IPS DF 6.9 (cell line): ENCODE data around the gene MYH9.

Source experiments
- DNase-seq: peaks from one replicate; pipeline ENCODE4 v3.0.0-alpha.2; 2013; ENCODE audit warnings: low read depth, low spot score
- H3K27ac ChIP-seq: one replicate; pipeline ENCODE4 v1.5.1; 2013; ENCODE audit warnings: low read length, control low read depth
- H3K27me3 ChIP-seq: 2 replicates; pipeline ENCODE4 v1.6.1; 2013; ENCODE audit warnings: mild to moderate bottlenecking, low read length; ENCODE audit not compliant: control insufficient read depth, insufficient read depth
- H3K36me3 ChIP-seq: 2 replicates; pipeline ENCODE4 v1.6.1; 2013; ENCODE audit warnings: low read length; ENCODE audit not compliant: control insufficient read depth, insufficient read depth
- H3K4me1 ChIP-seq: 2 replicates; pipeline ENCODE4 v1.6.1; 2013; ENCODE audit warnings: low read length; ENCODE audit not compliant: control insufficient read depth, insufficient read depth
- H3K4me3 ChIP-seq: 2 replicates; pipeline ENCODE4 v1.5.1; 2013; ENCODE audit warnings: mild to moderate bottlenecking, low read length
- H3K9me3 ChIP-seq: 2 replicates; pipeline ENCODE4 v1.6.1; 2013; ENCODE audit warnings: low read length, inconsistent platforms; ENCODE audit not compliant: control insufficient read depth, insufficient read depth
- WGBS: extraction: QIAGEN DNeasy Blood & Tissue Kit; methylation state at CpG from one replicate; pipeline ENCODE4 v1.1.7; 2013; ENCODE audit warnings: mixed read lengths, missing lambda C conversion rate; ENCODE audit not compliant: insufficient read length, insufficient coverage; 5-methylcytosine and 5-hydroxymethylcytosine counted together

Gene MYH9

GRCh38 chr22:36327922-36328551 lies 59.7 kb downstream of the MYH9 start:
- no peak for DNase-seq

GRCh38 chr22:36326178-36327161 lies 61.3 kb downstream of the MYH9 start:
- Histone ChIP-seq H3K9me3 (no peaks in the 10 kb centered on the region), H3K36me3 (peaks cover 43% of the 10 kb centered on the region), H3K4me1 (peaks cover 12% of the 10 kb centered on the region), H3K27ac (no peak overlapping the region), H3K27me3 (no peaks in the 10 kb centered on the region), H3K4me3 (no peak overlapping the region)
- no peak for DNase-seq
- WGBS, result no CpG with 5 or more reads among the region's 20 CpGs

More at GRCh38 chr22:36327922-36328551, 59.7 kb downstream of the MYH9 start:
- H3K27ac ChIP-seq, result no peak overlapping the region
- H3K4me1 ChIP-seq, result peaks cover 14% of the 10 kb centered on the region
- no peaks in the 10 kb centered on the region for H3K27me3 ChIP-seq
- peaks cover 29% of the 10 kb centered on the region for H3K36me3 ChIP-seq
- WGBS, result no CpG with 5 or more reads among the region's 13 CpGs
- no peak overlapping the region for H3K4me3 ChIP-seq
- H3K9me3 ChIP-seq, result no peaks in the 10 kb centered on the region

GRCh38 chr22:36325154-36326031 lies 62.4 kb downstream of the MYH9 start:
- WGBS, result no CpG with 5 or more reads among the region's 27 CpGs
- peaks cover 49% of the 10 kb centered on the region for H3K36me3 ChIP-seq
- H3K27me3 ChIP-seq, result no peaks in the 10 kb centered on the region
- H3K27ac ChIP-seq, result no peak overlapping the region
- DNase-seq, result no peak
- no peaks in the 10 kb centered on the region for H3K9me3 ChIP-seq
- peaks cover 9% of the 10 kb centered on the region for H3K4me1 ChIP-seq
- no peak overlapping the region for H3K4me3 ChIP-seq

GRCh38 chr22:36324414-36324813 lies 63.4 kb downstream of the MYH9 start:
- peaks cover 57% of the 10 kb centered on the region for H3K36me3 ChIP-seq
- no peak for DNase-seq
- no CpG with 5 or more reads among the region's 11 CpGs for WGBS
- peaks cover 6% of the 10 kb centered on the region for H3K4me1 ChIP-seq
- H3K9me3 ChIP-seq, result no peaks in the 10 kb centered on the region
- H3K4me3 ChIP-seq, result no peak overlapping the region
- H3K27me3 ChIP-seq, result no peaks in the 10 kb centered on the region
- H3K27ac ChIP-seq, result no peak overlapping the region

GRCh38 chr22:36323855-36324331 lies 63.9 kb downstream of the MYH9 start:
- Histone ChIP-seq H3K4me3 (no peak overlapping the region), H3K36me3 (peaks cover 57% of the 10 kb centered on the region), H3K27ac (no peak overlapping the region), H3K4me1 (peaks cover 4% of the 10 kb centered on the region), H3K27me3 (no peaks in the 10 kb centered on the region), H3K9me3 (no peaks in the 10 kb centered on the region)
- DNase-seq, result no peak
- no CpG with 5 or more reads among the region's 21 CpGs for WGBS

- no CpG with 5 or more reads among the region's 14 CpGs for WGBS
- Histone ChIP-seq H3K36me3 (peaks cover 60% of the 10 kb centered on the region), H3K4me3 (no peak overlapping the region), H3K27me3 (no peaks in the 10 kb centered on the region), H3K4me1 (no peaks in the 10 kb centered on the region; the same call in 1 of the 2 replicates), H3K27ac (no peak overlapping the region), H3K9me3 (no peaks in the 10 kb centered on the region)
- DNase-seq, result no peak
Measured at GRCh38 chr22:36323182-36323854, 64.4 kb downstream of the MYH9 start.

GRCh38 chr22:36322602-36322915 lies 65.2 kb downstream of the MYH9 start:
- H3K4me3 ChIP-seq, result no peak overlapping the region
- H3K27me3 ChIP-seq, result no peaks in the 10 kb centered on the region
- no peak overlapping the region for H3K27ac ChIP-seq
- H3K36me3 ChIP-seq, result peaks cover 67% of the 10 kb centered on the region
- no peaks in the 10 kb centered on the region for H3K9me3 ChIP-seq
- no CpG with 5 or more reads among the region's 11 CpGs for WGBS
- DNase-seq, result no peak
- H3K4me1 ChIP-seq, result no peaks in the 10 kb centered on the region; the same call in 1 of the 2 replicates

GRCh38 chr22:36321797-36322601 lies 65.8 kb downstream of the MYH9 start:
- Histone ChIP-seq H3K27ac (no peak overlapping the region), H3K4me3 (no peak overlapping the region), H3K27me3 (no peaks in the 10 kb centered on the region), H3K9me3 (no peaks in the 10 kb centered on the region), H3K4me1 (no peaks in the 10 kb centered on the region; the same call in 1 of the 2 replicates), H3K36me3 (peaks cover 68% of the 10 kb centered on the region)
- no CpG with 5 or more reads among the region's 37 CpGs for WGBS
- no peak for DNase-seq

- H3K4me3 ChIP-seq, result no peak overlapping the region
- no CpG with 5 or more reads among the region's 9 CpGs for WGBS
- no peak overlapping the region for H3K27ac ChIP-seq
- no peaks in the 10 kb centered on the region for H3K9me3 ChIP-seq
- no peaks in the 10 kb centered on the region for H3K27me3 ChIP-seq
- H3K4me1 ChIP-seq, result no peaks in the 10 kb centered on the region; the same call in 1 of the 2 replicates
- peaks cover 61% of the 10 kb centered on the region for H3K36me3 ChIP-seq
- DNase-seq, result no peak
Measured at GRCh38 chr22:36320553-36320952, 67.2 kb downstream of the MYH9 start.
